Measurements from ENCODE around the gene MROH7.

MROH7 gene

DNA sequence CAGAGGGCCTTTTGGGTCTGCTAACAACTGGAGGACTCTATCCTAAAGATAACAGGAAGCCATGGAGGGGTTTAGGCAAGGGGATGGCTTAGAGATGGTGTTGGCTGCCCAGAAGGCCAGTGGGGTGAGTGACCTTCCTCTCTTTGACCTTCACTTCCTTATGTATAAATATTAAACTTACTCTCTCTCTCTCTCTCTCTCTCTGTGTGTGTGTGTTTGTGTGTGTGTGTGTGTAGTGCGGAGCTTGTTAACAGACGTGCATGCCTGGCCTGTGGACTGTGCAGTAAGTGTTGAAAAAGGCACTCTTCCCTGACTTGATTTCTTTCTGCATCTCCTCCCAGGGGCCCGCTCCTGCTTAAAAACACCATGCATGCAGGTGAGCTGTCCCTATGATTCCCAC, 10.0 kb downstream of the MROH7 start:
- DNase-seq (ENCODE audit: low read depth), result no peak

DNA sequence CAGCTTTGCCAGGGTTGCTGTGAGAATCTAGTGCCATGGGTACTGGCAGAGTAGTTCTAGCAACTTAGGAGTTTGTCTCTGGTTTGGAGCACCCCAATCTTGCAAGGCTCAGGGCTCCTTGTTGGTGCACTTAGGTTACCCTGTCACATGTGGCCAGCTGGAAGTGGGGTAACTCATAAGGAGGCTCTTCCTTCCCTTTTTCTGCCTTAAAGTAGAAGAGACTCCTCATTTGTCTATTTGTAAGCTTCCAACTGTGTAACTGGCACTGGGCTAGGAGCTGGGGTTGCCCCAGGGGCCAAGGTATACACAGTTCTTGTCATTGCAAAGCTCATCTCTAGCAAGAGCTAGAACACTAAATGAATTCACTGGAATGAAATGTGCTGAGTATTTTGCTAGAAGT, 10.6 kb downstream of the MROH7 start:
- DNase-seq (ENCODE audit: low read depth), result no peak

DNA sequence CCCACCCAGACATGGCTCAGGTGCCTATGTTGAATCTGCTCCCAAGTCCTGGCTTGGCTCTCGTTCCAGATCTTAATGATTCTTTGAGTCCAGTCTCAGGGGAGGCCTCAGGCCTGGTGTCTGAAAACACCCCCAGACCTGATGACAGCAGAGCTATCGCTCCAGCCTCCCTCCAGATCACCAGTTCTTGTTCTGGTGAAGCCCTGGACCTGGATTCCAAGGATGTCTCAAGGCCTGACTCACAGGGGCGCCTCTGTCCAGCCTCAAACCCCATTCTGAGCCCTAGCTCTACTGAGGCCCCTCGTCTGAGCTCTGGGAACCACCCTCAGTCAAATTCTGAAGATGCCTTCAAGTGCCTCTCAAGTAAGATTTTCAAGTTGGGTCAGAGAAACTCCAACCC, 11.4 kb downstream of the MROH7 start:
- no peak for DNase-seq (ENCODE audit: low read depth)

DNA sequence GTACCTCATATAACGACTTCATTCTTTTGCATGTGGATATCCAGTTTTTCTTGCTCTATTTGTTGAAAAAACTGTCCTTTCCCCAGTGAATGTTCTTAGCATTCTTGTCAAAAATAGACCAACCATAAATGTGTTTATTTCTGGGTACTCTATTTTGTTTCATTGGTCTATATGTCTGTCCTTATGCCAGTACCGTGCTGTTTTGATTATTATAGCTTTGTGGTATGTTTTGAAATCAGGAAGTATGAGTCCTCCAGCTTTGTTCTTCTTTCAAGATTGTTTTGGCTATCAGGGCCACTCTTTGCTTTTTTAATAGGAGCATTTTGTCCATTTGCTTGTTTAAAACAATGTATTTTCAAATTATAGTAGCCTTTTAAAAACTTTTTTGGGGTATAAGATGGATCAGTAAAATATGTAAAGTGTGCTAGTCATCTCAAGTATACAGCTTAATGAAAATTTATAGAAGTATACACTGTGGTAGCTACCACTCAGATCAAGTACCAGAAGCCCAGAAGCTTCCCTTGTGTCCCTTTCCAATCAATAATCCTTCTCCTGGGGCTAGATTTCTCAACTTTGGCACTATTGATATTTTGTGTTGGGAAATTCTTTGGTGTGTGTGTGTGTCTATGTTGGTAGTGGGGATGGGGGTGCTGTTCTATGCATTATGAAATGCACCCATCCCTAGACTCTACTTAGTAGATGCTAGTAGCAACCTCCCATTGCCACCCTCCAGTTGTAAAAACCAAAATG, 16.8 kb downstream of the MROH7 start:
- DNase-seq (ENCODE audit: low read depth), result no peak

DNA sequence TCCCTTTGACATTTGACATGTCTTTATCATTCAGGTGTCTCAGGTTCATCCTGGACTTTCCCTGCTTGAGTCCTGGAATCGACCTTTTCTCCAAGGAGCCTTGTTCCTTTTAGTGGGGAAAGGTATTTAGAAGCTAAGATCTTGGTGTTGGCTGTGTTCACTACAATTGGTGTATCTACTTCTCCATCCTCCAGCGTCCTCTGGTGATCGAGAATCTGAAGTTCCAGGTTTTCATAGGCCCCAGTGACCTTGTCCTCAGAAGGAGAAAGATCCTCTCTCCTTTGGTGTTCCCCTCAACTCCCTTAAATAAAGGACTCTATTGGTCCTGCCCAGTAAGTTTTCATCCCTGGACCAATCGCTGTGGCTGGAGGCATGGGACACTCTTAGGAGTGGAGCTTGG, 22.1 kb downstream of the MROH7 start:
- no peak for DNase-seq (ENCODE audit: low read depth)

DNA sequence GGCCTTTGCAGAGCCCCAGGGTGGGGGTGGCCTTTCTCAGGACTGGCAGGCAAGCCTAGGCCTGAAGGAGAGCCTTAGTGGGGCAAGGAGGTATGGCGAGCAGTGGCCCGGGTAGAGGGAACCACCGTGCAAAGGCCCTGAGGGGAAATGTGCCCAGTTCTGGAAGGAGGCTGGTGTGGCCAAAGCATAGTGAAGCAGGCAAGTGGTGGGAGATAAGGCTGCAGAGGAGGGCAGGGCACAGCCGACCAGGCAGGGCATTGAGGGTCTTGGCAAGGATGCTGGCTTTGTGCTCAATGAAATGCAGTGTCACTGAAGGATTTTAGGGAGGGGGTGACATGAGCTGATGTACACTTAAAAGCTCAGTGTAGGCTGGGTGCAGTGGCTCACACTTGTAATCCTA, 22.8 kb downstream of the MROH7 start:
- DNase-seq (ENCODE audit: low read depth), result no peak

DNA sequence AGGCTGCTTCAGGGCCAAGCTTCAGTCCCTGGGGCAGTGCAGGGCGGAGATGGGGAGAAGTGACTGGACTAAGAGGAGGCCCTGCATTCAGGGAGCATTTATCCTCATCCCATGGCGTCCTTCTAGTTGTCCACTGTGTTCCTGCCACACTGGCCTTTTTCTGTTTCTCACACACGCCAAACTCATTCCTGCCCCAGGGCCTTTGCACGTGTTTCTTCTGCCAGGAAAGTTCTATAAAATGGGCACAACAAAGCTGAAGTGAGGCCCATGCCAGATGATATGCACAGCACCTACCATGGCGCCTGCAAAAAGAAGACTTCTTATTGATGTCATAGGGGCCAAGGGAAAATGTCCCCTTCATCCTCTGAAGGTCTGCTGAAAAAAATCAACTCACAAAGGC, 24.3 kb downstream of the MROH7 start:
- no peak for DNase-seq (ENCODE audit: low read depth)

DNA sequence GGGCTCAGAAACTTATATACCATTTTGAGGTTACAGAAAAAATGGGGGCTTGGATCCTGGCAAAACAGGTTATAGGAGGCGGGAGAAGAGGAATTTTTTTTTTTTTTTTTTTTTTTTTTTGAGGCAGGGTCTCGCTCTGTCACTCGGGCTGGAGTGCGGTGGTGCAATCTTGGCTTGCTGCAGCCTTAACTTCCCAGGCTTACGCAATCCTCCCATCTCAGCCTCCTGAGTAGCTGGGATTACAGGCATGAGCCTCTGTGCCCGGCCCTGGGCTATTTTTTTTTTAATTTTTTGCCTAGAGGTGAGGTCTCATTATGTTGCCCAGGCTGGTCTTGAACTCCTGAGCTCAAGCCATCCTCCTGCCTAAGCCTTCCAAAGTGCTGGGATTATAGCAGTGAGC, 24.7 kb downstream of the MROH7 start:
- DNase-seq (ENCODE audit: low read depth), result no peak

DNA sequence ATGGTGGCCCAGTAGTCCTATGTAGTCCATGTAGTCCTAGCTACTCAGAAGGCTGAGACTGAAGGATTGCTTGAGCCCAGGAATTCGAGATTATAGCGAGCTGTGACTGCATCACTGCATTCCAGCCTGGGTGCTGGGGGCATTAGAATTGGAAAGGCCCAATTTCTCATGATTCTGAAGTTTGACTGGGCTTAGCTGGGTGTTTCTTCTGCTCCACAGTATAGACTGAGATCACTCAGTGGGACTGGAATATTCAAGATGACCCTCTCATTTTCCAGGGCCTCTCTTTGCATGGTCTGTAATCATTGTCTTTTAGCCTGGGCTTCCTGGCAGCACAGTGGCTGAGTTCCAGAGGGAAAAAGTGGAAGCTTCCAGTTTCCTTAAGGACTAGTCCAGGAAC, 26.2 kb downstream of the MROH7 start:
- DNase-seq (ENCODE audit: low read depth), result no peak

DNA sequence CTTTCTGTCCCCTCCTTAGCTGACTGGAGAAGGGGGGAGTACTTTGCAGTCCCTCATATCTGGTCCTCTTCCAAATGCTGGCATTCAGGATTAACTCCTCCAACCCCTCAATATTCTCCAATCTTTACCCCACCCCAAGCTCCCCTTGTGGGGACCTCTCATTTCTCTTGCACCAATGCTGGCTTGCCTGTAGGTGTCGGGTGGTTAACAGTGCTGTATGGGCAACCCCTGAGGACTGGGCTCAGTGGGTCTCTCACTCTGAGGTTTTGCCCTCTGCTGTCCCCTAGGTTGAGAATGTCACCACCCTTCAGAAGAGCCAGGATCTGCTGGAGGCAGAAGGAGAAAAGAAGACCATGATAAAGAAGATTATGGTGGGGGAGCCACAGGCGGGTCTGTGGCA, 27.0 kb downstream of the MROH7 start:
- DNase-seq (ENCODE audit: low read depth), result no peak

DNA sequence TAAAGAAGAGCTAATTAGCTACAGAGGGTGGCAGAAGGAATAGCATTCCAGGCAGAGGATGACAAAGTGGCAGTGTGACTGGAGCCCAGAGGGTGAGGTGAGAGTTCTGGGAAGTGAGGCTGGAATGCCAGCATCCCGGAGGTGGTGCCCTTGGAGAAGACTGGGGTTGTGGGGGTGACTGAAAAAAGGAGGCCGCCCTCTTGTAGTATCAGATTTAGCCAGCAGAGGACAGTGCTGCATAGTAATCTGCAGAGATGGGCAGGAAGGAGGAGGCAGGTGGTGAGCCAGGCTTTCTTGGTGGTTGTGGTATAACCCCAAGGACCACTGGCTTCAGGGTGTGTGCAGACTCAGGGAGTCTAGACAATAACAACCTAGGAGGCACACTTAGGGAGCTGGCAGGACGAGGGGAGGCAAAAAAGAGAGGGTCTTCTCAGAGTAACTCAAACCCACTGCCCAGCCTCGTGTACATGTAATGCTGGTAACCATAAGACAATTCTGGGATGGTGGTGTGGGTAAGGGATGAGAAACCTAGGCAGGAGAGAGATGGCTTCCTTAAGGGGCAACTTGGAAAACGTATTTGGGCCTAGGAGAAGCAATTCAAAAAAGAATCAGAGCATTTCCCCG, 30.5 kb downstream of the MROH7 start:
- DNase-seq (ENCODE audit: low read depth), result peak; percentile 18

DNA sequence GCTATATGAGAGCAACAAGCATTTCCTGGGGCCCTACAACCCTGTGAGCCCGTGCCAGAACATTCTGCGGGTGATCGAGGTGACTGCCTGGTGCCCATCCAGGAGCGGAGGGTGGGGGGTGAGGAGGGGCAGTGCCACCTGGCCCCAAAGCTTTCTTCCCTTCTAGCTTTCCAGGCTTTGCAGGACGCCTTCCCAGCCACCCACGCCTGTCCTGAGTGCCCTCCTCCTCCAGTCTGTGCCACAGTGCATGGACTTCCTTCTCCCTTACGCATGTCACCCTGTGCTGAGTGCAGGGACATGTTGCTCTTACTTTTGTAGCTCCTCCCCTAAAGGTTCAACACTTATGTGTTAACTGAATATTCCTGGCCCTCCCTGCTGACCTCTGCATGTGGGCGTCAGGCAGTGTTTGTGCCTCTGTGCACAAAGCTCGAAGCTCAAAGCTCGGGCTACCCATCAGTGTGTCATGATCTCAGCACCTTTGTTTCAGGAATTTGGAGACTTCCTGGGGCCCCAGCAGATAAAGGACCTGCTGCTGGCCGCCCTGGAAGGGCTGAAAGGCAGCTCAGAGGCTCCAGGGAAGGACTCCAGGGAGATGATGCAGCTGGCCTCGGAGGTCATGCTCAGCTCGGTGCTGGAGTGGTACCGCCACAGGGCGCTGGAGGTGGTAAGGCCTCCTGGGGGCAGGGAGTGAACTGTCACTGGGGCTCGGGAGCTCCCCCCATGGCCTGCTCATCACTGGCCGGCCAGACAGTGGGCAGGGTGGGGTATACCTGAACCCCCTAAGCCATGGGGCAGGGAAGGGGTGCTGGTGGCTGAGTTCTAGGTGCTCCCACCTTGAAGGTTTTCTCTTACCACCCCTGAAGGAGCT, 37.4 kb downstream of the MROH7 start:
- no peak for DNase-seq (ENCODE audit: low read depth)

DNA sequence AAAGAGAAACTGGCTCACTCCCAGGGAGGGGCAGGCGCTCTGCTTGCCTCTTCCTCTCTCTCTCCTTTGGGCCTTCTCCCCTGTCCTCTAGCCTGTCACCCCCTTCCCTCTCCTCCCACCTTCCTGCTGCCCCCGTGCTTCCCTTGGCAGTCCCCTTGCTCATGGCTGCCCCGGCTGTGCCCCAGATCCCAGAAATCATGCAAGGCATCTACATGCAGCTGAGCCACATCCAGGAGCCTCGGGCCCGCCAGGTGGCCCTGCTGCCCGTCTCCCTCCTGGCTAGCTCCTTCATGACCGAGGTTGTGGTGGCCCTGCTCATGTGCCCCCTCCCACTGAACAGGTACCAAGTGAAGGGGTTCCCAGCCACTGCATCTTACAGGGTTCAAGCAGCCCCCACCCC, 38.1 kb downstream of the MROH7 start:
- DNase-seq (ENCODE audit: low read depth), result no peak

DNA sequence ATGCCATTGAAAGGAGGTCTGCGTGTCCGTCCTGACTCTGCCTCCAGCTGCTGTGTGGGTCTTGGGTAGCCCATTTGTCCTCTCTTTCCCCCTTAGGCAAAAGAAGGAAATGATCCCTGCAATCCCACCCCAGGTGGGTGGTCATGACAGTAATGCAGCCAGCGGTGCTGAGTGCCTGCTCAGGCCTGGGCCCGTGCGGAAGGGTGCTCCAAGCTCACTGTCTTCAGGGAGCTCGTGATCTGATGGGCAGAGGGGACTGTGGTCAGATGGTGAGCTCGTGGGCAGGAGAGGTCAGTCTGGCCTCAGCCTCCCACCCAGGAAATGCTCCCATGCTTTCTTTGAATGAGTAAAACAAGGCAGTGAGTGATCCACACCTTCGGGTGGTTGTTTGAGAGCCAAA, 38.8 kb downstream of the MROH7 start:
- no peak for DNase-seq (ENCODE audit: low read depth)

DNA sequence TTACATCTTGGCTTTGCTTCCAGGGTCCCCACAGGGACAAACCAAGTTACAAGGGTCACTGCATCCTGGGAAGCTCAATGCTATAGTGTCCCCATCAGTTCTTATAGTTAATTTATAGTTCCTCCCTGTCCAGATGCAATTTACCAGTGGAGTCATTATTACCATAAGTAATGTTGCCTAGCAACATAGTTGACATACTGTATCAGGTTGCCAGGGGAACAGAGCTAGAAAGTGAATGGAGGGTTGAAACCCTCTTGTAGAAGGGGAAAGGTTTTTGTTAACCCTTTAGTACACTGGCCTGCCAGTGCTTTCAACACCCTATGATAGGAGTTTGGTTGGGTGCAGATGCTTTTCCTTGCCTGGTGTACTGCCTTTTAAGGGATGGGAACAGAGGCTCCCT, 39.8 kb downstream of the MROH7 start:
- no peak for DNase-seq (ENCODE audit: low read depth)

DNA sequence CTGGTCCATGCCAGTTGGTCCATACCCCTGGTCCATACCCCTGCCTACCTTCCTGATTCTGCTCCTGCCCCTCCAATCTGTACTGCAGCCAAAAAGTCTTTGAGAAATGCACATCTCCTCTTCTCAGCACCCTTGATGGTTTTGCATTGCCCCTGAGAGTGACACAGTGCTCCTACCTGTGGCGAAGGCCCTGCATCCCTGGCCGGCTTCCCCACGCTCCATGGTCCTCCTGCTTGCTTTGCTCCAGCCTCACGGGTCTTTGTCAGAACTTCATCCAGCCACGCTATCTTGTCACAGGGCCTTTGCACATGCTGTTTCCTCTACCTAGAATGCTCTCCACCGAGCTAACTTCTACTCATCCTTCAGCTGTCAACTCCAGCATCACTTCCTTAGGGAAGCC, 41.9 kb downstream of the MROH7 start:
- no peak for DNase-seq (ENCODE audit: low read depth)

DNA sequence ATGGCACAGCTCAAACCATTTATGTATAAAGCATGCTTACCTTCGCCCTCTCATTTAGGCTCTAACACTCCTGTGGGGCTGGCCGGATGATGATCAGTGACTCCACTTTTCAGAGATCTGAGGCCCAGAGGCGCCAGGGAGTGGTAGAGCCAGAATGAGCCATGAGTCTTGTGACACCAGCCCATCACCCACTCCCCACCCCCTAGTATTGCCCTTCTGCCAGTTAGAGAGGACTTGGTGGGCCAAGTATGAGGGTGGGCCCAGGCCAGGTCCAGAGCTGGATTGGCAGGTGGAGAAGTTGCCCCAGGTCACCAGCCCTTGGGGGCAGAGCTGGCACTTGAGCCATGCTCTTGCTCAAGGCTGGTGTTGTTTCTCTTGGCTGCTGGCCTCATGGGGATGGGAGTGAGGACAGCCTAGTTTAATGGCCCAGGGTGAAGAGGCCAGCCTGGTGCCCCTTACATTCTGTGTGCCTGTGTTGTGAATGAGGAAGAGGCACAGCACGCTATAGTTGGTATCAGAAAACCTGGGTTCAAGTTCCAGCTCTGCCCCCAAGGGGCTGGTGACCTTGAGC, 43.8 kb downstream of the MROH7 start:
- DNase-seq (ENCODE audit: low read depth), result no peak

DNA sequence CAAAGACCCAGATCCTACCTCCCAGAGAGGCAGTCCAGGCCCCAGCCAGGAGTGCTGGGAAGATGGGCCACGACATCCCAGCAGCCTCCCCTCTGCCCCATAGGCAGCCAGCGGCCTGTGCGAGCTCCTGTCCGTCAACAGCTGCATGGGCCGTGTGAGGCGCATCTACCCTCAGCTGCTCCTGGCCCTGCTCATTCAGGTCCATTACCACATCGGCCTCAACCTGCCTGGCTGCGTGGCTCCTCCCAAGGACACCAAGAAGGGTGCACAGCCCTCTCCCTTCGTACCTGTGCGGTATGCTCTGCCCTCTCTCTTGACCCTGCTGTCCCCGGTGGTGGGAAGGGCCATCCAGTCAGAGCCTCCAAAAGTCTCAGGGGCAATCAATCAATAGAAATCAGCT, 44.6 kb downstream of the MROH7 start:
- no peak for DNase-seq (ENCODE audit: low read depth)

DNA sequence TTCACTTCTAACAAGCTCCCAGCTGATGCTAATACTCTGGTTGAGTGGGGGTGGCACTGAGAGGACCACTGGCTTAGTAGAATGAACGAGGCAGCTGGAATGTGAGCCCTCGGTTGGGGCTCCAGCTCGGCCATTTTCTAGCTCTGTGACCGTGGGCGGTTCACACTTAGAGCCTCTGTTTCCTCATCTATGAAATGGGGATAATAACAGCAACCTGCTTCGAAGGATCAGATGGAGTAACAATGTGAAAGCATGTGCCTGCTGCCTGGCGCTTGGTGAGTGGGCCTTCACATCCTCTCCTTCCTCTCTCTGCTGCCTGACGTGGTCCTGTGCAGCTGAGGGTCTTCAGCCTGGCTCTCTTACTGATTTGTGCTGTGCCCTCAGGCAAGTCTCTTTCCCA, 53.2 kb downstream of the MROH7 start:
- DNase-seq (ENCODE audit: low read depth), result no peak

DNA sequence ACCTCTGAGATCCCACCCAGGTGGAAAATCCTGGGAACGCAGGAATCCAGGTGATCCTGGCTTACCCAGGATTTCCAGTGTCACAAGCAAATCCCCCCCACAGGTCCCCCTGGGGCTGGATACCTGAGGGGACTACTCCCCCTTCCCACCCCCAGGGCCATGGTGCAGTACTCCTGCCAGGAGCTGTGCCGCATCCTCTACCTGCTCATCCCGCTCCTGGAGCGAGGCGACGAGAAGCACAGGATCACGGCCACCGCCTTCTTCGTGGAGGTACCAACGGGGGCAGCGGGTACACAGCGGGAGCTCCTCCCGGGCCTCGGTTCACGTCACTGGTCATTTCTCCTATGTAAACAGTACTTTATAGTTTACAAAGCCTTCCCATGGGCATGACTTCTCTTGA, 53.6 kb downstream of the MROH7 start:
- no peak for DNase-seq (ENCODE audit: low read depth)

DNA sequence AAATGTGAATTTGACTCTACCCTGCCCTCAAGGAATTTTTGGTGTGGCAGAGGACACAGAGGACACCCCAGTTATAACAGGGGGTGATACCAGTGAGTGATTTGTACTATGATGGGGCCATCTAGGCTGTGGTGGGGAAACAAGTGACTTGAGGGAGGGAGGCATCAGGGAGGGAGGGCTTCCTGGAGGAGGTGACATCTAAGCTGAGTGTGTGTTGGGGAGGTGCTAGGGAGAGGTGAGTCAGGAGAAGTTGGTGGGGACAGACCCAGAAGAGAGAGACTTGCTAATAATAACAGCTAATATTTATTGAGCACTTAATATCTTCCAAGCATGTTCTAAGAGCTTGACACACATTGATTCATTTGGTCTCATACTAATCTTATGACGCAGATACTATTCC, 54.2 kb downstream of the MROH7 start:
- no peak for DNase-seq (ENCODE audit: low read depth)

DNA sequence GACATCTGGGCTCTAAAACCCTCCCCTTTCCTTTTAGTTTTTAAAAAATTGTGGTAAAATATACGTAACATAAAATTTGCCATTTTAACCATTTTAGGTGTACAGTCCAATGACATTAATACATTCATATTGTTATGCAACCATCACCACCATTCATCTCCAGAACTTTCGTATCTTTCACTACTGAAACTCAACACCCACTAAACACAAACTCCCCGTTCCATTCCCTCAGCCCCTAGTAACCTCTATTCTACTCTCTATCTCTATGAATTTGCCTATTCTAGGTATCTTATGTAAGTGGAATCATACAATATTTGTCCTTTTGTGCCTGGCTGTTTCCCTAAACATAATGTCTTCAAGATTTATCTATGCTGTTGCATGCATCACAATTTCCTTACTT, 54.7 kb downstream of the MROH7 start:
- no peak for DNase-seq (ENCODE audit: low read depth)

DNA sequence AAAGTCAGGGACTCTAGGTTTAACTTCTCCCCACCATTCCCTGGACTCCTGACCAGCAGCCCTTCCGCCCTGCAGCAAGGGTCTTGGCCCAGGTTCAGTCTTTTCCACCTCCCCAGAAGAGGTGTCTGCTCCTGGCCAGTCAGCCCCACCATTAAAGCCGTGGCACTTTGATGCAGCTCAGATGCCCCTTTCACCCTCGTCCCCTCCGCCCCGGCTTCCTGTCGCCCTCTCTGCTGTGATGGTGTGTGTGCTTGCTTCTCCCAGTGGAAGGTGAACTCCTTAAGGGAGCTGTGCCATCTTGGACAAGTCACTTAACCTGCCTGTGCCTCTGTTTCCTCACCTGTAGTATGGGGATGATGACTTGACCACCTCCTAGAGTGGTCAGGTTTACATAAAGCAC, 56.3 kb downstream of the MROH7 start:
- no peak for DNase-seq (ENCODE audit: low read depth)

All from fibroblast of the conjunctiva (primary cell).